BLaER1 treated with 17β-estradiol and CSF1 and Interleukin-3, amounts not matched to agents 10 nM and 100 nM (cell line): ENCODE data around the gene ZMYND10.
A peak's percentile ranks its signal among the peaks of the same experiment; 100 is the strongest.

Experiments used
- H3K27ac ChIP-seq, 11 experiments: shearing (Covaris generic); formaldehyde crosslinking; 2 replicates each; pipeline ENCODE4 v1.8.1; 2022
- H3K27me3 ChIP-seq, 11 experiments: shearing (Covaris generic); formaldehyde crosslinking; 2 replicates each; pipeline ENCODE4 v1.8.1; 2022
- H3K36me3 ChIP-seq, 11 experiments: shearing (Covaris generic); formaldehyde crosslinking; 2 replicates each; pipeline ENCODE4 v1.8.1; 2022
- H3K4me1 ChIP-seq, 10 experiments: shearing (Covaris generic); formaldehyde crosslinking; 2 replicates each; pipeline ENCODE4 v1.8.1; 2022
- H3K4me2 ChIP-seq, 11 experiments: shearing (Covaris generic); formaldehyde crosslinking; 2 replicates each; pipeline ENCODE4 v1.8.1; 2022
- H3K4me3 ChIP-seq, 10 experiments: shearing (Covaris generic); formaldehyde crosslinking; 2 replicates each; pipeline ENCODE4 v1.8.1; 2022
- H3K9ac ChIP-seq, 11 experiments: shearing (Covaris generic); formaldehyde crosslinking; 2 replicates each; pipeline ENCODE4 v1.8.1; 2022
- H3K9me3 ChIP-seq, 11 experiments: shearing (Covaris generic); formaldehyde crosslinking; replicated peaks in 1 of 11; 2 replicates each; pipeline ENCODE4 v1.8.1; 2022
- H4K20me1 ChIP-seq, 11 experiments: shearing (Covaris generic); formaldehyde crosslinking; 2 replicates each; pipeline ENCODE4 v1.8.1; 2022
- Cebpa-rat ChIP-seq, 11 experiments: shearing (Covaris generic); IDR thresholded peaks; 2 replicates each; pipeline ENCODE4 v1.8.1; 2022

The ZMYND10 gene

GRCh38 chr3:50345008-50345407 is 524 bp downstream of the ZMYND10 start:
- H3K36me3 ChIP-seq: peaks cover 0 to 22% (median 18%) of the 10 kb centered on the region in 11 experiments; a peak in 19 of 22 replicates
- peak overlapping the region in 9 of 10 experiments; percentile 31 to 62 (median 49); a peak in 13 of 20 replicates for H3K4me3 ChIP-seq
- no peak for TF ChIP-seq Cebpa-rat (IDR thresholded peaks at IDR 0.05)
- H3K4me2 ChIP-seq: peak overlapping the region; percentile 86 to 97 (median 93)
- H3K4me1 ChIP-seq: peaks cover 57 to 93% (median 75%) of the 10 kb centered on the region in 10 experiments
- H4K20me1 ChIP-seq: peaks cover 0 to 13% (median 0%) of the 10 kb centered on the region in 11 experiments; a peak in 5 of 22 replicates
- H3K27me3 ChIP-seq: peaks cover 0 to 38% (median 21%) of the 10 kb centered on the region in 11 experiments; a peak in 15 of 22 replicates
- peak overlapping the region; percentile 36 to 67 (median 62); a peak in 15 of 22 replicates for H3K9ac ChIP-seq
- H3K9me3 ChIP-seq: no peaks in the 10 kb centered on the region
- peak overlapping the region in 1 of 11 experiments; percentile 50; a peak in 1 of 22 replicates for H3K27ac ChIP-seq

- Histone ChIP-seq H3K27me3 (peaks cover 0 to 47% (median 26%) of the 10 kb centered on the region in 11 experiments; a peak in 15 of 22 replicates), H3K4me2 (peak overlapping the region; percentile 6 to 99 (median 95); a peak in 18 of 22 replicates), H3K36me3 (peaks cover 0 to 7% (median 7%) of the 10 kb centered on the region in 11 experiments; a peak in 15 of 22 replicates), H3K9me3 (no peaks in the 10 kb centered on the region), H3K4me1 (peaks cover 61 to 92% (median 79%) of the 10 kb centered on the region in 10 experiments), H4K20me1 (peaks cover 0 to 6% (median 0%) of the 10 kb centered on the region in 11 experiments; a peak in 3 of 22 replicates), H3K4me3 (0 out of 20 replicates have a peak overlapping the region, but pooled peaks of 1 of the 10 experiments have one; percentile 20), H3K27ac (peak overlapping the region in 6 of 11 experiments; percentile 94 to 99 (median 96); a peak in 10 of 22 replicates), H3K9ac (peak overlapping the region in 4 of 11 experiments; percentile 12 to 96 (median 27); a peak in 4 of 22 replicates)
- TF ChIP-seq Cebpa-rat (IDR thresholded peaks at IDR 0.05): no peak
Measured at GRCh38 chr3:50342813-50343633, 2.5 kb downstream of the ZMYND10 start.

- Histone ChIP-seq H3K9me3 (no peaks in the 10 kb centered on the region), H3K4me2 (peak overlapping the region; percentile 87 to 100 (median 98); a peak in 20 of 22 replicates), H3K27me3 (peaks cover 0 to 47% (median 26%) of the 10 kb centered on the region in 11 experiments; a peak in 15 of 22 replicates), H3K27ac (peak overlapping the region in 7 of 11 experiments; percentile 94 to 99 (median 97); a peak in 14 of 22 replicates), H3K9ac (peak overlapping the region in 9 of 11 experiments; percentile 85 to 98 (median 95); a peak in 15 of 22 replicates), H3K4me1 (peaks cover 61 to 83% (median 74%) of the 10 kb centered on the region in 10 experiments), H4K20me1 (peaks cover 0 to 1% (median 0%) of the 10 kb centered on the region in 11 experiments; a peak in 6 of 22 replicates), H3K36me3 (peaks cover 0 to 3% (median 0%) of the 10 kb centered on the region in 11 experiments; a peak in 1 of 22 replicates), H3K4me3 (peak overlapping the region in 5 of 10 experiments; percentile 77 to 92 (median 88); a peak in 9 of 20 replicates)
- no peak for TF ChIP-seq Cebpa-rat (IDR thresholded peaks at IDR 0.05)
Measured at GRCh38 chr3:50341996-50342650, 3.4 kb downstream of the ZMYND10 start.

GRCh38 chr3:50341537-50341936 is 4.0 kb downstream of the ZMYND10 start:
- Histone ChIP-seq H3K27me3 (peaks cover 0 to 47% (median 26%) of the 10 kb centered on the region in 11 experiments; a peak in 15 of 22 replicates), H4K20me1 (peaks cover 5 to 7% (median 5%) of the 10 kb centered on the region in 11 experiments; a peak in 21 of 22 replicates), H3K27ac (peak overlapping the region in 10 of 11 experiments; percentile 87 to 99 (median 96); a peak in 18 of 22 replicates), H3K9me3 (no peaks in the 10 kb centered on the region), H3K4me3 (peak overlapping the region in 9 of 10 experiments; percentile 58 to 92 (median 88); a peak in 18 of 20 replicates), H3K4me1 (peaks cover 61 to 78% (median 72%) of the 10 kb centered on the region in 10 experiments), H3K4me2 (peak overlapping the region; percentile 87 to 100 (median 98)), H3K36me3 (peaks cover 0 to 7% (median under 1%) of the 10 kb centered on the region in 11 experiments; a peak in 7 of 22 replicates), H3K9ac (peak overlapping the region; percentile 85 to 98 (median 95); a peak in 21 of 22 replicates)
- TF ChIP-seq Cebpa-rat (IDR thresholded peaks at IDR 0.05): no peak

GRCh38 chr3:50340448-50341329 is 4.8 kb downstream of the ZMYND10 start, which contains the start of gene RASSF1:
TSS of gene RASSF1 (minus strand) at chr3:50340836. CDS start at chr3:50340805, 31 bp downstream.
- Histone ChIP-seq H3K27ac (peak within 1 kb of the TSS; percentile 87 to 99 (median 95)), H4K20me1 (peaks cover 13 to 16% (median 14%) of the 10 kb centered on the region in 11 experiments; a peak in 21 of 22 replicates), H3K4me2 (peak within 1 kb of the TSS; percentile 87 to 100 (median 98)), H3K9me3 (no peaks in the 10 kb centered on the region), H3K4me3 (peak within 1 kb of the TSS; percentile 58 to 92 (median 88)), H3K4me1 (peaks cover 63 to 81% (median 73%) of the 10 kb centered on the region in 10 experiments), H3K36me3 (peaks cover 0 to 15% (median 9%) of the 10 kb centered on the region in 11 experiments; a peak in 12 of 22 replicates), H3K27me3 (peaks cover 0 to 39% (median 20%) of the 10 kb centered on the region in 11 experiments; a peak in 15 of 22 replicates), H3K9ac (peak within 1 kb of the TSS; percentile 85 to 98 (median 95))
- TF ChIP-seq Cebpa-rat (IDR thresholded peaks at IDR 0.05): peak in 3 of 11 experiments; percentile 8 to 52 (median 19); a peak in 1 of 22 replicates

- Histone ChIP-seq H3K4me2 (peak overlapping the region; percentile 87 to 100 (median 98)), H3K9me3 (no peaks in the 10 kb centered on the region), H3K9ac (peak overlapping the region; percentile 85 to 98 (median 95)), H3K27me3 (peaks cover 0 to 33% (median 14%) of the 10 kb centered on the region in 11 experiments; a peak in 15 of 22 replicates), H3K36me3 (peaks cover 0 to 21% (median 15%) of the 10 kb centered on the region in 11 experiments; a peak in 13 of 22 replicates), H3K4me3 (peak overlapping the region; percentile 58 to 92 (median 88)), H4K20me1 (peaks cover 19 to 22% (median 20%) of the 10 kb centered on the region in 11 experiments; a peak in 21 of 22 replicates), H3K4me1 (peaks cover 63 to 81% (median 73%) of the 10 kb centered on the region in 10 experiments), H3K27ac (peak overlapping the region; percentile 87 to 99 (median 95))
- TF ChIP-seq Cebpa-rat (IDR thresholded peaks at IDR 0.05): no peak
Measured at GRCh38 chr3:50340147-50340447, 5.4 kb downstream of the ZMYND10 start.

GRCh38 chr3:50339485-50340146 is 5.9 kb downstream of the ZMYND10 start:
- H3K4me3 ChIP-seq: peak overlapping the region; percentile 58 to 92 (median 88)
- TF ChIP-seq Cebpa-rat (IDR thresholded peaks at IDR 0.05): no peak

More at GRCh38 chr3:50339485-50340146, 5.9 kb downstream of the ZMYND10 start:
- H4K20me1 ChIP-seq: peaks cover 24 to 26% (median 24%) of the 10 kb centered on the region in 11 experiments
- peak overlapping the region; percentile 87 to 100 (median 98) for H3K4me2 ChIP-seq
- H3K36me3 ChIP-seq: peaks cover 4 to 26% (median 20%) of the 10 kb centered on the region in 11 experiments; a peak in 20 of 22 replicates
- peak overlapping the region; percentile 87 to 99 (median 95) for H3K27ac ChIP-seq
- H3K27me3 ChIP-seq: peaks cover 0 to 30% (median 12%) of the 10 kb centered on the region in 11 experiments; a peak in 14 of 22 replicates
- peaks cover 66 to 83% (median 74%) of the 10 kb centered on the region in 10 experiments for H3K4me1 ChIP-seq
- H3K9ac ChIP-seq: peak overlapping the region; percentile 85 to 98 (median 95)
- no peaks in the 10 kb centered on the region for H3K9me3 ChIP-seq
